Neural progenitor cell (in vitro differentiated cells): ENCODE data around the gene ABCC1.

Source experiments
- CTCF ChIP-seq: fragments of 200-600 bp; sonication (generic); IDR thresholded peaks from 2 replicates; pipeline ENCODE4 v1.5.1; 2017; ENCODE audit warnings: antibody characterized with exemption, mild to moderate bottlenecking
- EZH2 ChIP-seq: fragments of 200-600 bp; sonication (generic); IDR thresholded peaks from 2 replicates; pipeline ENCODE4 v1.6.1; 2017; ENCODE audit warnings: antibody characterized with exemption, mild to moderate bottlenecking, moderate library complexity

- TF ChIP-seq CTCF (no peak), EZH2 (no peak)
Measured at GRCh38 chr16:16019488-16019887, 70.1 kb downstream of the ABCC1 start.
